GM18861 (cell line): ENCODE results near the gene RAPSN.

Experiments used
- ATAC-seq: cut with Tn5 transposase; IDR thresholded peaks from one replicate; pipeline ENCODE4 v1.9.1; 2021; ENCODE audit not compliant: unreplicated experiment

RAPSN gene

GRCh38 chr11:47435687-47436086 is 13.2 kb downstream of the RAPSN start:
- no peak for ATAC-seq

GRCh38 chr11:47434011-47434786 is 14.7 kb downstream of the RAPSN start:
- no peak for ATAC-seq

DNA sequence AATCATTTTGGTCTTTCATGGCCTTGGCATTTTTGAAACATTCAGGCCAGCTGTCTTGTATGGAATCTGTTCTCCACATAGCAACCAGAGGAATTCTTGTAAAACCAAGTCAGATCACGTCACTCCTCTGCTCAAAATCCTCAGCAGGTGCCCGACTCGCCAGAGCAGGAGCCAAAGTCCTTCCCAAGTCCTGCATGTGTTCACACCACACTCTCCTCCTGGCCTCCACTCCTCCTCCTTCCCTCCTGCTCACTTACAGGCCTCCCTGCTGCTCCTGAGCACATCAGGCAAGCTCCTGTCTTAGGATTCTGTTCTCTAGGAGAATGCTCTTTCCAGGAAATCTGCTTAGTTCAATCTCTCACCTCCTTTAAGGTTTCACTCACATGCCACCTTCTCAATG is 15.8 kb downstream of the RAPSN start:
- ATAC-seq: no peak

- ATAC-seq: no peak
These were observed 17.4 kb downstream of the RAPSN start for GRCh38 chr11:47431356-47432083.

DNA sequence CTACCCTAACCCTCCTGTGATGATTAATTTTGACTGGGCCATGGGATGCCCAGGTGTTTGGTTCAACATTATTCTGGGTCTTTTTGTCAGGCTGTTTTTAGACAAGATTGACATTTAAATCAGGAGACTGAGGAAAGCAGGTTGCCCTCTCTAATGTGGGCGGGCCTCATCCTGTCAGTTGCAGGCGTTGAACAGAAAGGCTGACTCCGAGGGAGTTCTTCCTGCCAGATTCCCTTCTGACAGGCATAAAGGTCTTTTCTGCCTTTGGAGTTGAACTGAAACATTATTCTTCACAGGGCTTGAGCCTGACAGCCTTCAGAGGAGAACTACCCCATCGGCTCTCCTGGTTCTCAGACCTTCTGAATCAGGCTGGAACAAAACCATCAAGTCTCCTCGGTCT is 18.4 kb downstream of the RAPSN start:
- no peak for ATAC-seq

DNA sequence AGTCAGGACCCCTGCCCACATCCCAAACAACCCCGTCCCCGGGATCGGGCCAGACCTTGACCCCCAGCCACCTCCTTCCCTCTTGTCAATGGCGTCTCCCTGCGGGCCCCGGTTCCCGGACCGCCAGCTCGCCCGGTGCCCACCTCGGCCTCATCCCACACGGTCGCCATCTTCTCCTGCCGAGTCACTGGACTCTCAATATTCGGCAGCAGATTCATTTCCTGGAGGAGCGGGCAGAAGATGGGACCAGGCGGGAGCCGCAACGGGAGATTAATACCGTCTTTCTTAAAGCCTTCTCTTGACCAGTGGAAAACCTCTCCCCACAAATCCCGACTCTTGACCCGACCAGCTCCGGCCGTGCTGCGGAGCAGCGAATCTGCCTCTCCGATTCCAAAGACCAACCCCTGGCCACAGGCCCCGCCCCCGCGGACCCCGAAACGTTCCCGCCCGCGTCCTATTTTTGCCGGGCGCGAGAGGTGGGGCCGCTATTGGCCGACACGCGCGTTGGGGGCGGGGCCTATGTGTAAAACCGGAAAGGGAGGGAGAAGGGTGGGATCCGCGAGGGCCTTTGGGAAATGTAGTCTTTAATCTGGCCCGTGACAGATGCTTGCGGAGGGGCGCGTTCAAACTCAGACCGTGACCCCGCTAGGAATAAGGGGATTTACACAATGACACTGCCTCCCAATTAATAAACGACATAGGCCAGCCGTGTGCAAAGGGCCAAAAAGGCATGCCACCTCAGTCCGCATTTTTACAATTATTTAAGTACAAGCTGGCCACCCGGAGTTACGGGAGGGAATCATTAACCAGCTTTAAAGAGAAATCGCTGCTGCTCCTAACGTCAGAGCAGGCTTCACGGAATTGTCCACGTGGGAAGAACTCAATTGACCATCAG is 22.6 kb downstream of the RAPSN start, which contains the start of gene PSMC3:
Gene PSMC3, minus strand, starts transcription at position 378 of the 895 bp plus-strand sequence. Its CDS starts 160 bp downstream, at position 218.
- ATAC-seq: peak; percentile 79

DNA sequence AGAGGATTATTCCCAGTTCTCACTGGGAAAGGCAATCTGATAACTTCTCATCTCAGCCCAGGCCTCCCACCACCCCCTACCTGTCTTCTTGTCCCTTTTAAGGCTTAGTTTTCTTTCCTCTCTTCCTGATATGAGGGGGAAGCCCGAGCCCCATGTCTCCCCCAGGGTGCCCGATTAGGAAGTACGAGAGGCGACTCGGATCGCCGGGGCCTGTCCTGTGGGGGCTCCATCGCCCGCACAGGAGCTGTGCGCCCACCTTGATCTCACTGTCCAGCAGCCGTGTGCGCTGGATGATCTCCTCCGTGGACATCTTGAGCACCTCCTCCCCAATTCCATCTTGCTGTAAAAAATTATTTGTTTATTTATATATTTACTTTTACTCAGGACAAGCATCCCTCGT is 23.3 kb downstream of the RAPSN start:
- ATAC-seq: no peak

GRCh38 chr11:47418454-47419259 is 30.3 kb downstream of the RAPSN start:
- ATAC-seq: no peak

GRCh38 chr11:47417712-47418111 is 31.2 kb downstream of the RAPSN start:
- no peak for ATAC-seq

DNA sequence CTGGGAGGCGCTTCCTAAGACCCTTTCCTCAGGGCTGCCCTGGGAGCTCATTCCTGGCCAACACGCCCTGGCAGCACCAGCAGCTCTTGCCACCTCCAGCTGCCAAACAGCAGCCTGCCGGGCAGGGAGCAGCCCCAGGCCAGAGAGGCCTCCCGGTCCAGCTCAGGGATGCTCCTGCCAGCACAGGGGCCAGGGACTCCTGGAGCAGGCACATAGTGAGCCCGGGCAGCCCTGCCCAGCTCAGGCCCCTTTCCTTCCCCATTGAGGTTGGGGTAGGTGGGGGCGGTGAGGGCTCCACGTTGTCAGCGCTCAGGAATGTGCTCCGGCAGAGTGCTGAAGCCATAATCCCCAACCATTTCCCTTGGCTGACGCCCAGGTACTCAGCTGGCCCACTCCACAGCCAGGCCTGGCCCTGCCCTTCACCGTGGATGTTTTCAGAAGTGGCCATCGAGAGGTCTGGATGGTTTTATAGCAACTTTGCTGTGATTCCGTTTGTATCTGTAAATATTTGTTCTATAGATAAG is 32.9 kb downstream of the RAPSN start:
- no peak for ATAC-seq

DNA sequence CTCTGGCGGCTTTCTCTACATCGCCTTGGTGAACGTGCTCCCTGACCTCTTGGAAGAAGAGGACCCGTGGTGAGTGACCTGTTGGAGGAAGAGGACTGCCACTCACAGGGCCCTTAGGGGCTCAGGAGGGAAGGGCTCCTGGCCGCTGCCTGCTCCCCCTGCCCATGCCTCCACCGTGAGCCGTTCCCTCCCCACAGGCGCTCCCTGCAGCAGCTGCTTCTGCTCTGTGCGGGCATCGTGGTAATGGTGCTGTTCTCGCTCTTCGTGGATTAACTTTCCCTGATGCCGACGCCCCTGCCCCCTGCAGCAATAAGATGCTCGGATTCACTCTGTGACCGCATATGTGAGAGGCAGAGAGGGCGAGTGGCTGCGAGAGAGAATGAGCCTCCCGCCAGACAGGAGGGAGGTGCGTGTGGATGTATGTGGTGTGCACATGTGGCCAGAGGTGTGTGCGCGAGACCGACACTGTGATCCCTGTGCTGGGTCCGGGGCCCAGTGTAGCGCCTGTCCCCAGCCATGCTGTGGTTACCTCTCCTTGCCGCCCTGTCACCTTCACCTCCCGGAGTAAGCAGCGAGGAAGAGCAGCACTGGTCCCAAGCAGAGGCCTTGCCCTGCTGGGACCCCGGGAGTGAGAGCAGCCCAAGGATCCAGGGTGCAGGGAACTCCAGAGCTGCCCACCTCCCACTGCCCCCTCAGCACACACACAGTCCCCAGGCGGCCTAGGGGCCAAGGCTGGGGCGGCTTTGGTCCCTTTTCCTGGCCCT is 33.7 kb downstream of the RAPSN start:
- no peak for ATAC-seq

GRCh38 chr11:47414685-47415070 is 34.3 kb downstream of the RAPSN start:
- no peak for ATAC-seq

GRCh38 chr11:47413908-47414684 is 34.8 kb downstream of the RAPSN start:
- ATAC-seq: no peak

GRCh38 chr11:47413351-47413750 is 35.6 kb downstream of the RAPSN start:
- no peak for ATAC-seq

DNA sequence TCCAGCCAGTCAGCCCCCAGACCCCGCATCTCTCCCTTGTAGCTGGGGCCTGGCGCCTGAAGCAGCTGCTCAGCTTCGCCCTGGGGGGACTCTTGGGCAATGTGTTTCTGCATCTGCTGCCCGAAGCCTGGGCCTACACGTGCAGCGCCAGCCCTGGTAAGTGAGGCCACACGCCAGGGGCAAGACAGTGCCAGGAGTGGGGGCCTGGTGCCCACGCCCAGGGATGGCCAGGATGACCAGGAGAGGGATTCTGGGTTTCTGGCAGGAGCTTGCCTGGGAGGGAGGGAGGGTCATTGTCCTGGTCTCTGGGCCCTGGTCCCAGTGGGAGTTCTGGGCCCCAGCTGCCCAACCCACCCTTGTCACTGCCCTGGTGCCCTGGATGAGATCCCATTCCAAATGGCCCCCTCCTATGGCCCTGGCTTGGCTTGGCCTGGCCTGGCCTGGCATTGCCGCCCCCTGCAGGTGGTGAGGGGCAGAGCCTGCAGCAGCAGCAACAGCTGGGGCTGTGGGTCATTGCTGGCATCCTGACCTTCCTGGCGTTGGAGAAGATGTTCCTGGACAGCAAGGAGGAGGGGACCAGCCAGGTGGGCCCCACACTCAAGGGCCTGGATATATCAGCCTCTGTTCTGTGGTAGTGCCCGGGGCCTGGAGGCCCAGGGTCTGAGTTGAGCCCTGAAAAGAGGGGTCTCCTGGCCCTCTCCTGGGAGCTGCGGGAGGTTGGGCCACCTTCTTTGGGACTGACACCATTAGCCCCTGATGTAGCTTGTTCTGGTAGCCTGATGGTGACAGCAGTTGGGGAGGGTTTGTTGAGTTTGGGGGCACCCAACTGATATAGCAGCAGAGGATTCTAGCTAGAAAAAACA is 36.8 kb downstream of the RAPSN start:
- no peak for ATAC-seq

DNA sequence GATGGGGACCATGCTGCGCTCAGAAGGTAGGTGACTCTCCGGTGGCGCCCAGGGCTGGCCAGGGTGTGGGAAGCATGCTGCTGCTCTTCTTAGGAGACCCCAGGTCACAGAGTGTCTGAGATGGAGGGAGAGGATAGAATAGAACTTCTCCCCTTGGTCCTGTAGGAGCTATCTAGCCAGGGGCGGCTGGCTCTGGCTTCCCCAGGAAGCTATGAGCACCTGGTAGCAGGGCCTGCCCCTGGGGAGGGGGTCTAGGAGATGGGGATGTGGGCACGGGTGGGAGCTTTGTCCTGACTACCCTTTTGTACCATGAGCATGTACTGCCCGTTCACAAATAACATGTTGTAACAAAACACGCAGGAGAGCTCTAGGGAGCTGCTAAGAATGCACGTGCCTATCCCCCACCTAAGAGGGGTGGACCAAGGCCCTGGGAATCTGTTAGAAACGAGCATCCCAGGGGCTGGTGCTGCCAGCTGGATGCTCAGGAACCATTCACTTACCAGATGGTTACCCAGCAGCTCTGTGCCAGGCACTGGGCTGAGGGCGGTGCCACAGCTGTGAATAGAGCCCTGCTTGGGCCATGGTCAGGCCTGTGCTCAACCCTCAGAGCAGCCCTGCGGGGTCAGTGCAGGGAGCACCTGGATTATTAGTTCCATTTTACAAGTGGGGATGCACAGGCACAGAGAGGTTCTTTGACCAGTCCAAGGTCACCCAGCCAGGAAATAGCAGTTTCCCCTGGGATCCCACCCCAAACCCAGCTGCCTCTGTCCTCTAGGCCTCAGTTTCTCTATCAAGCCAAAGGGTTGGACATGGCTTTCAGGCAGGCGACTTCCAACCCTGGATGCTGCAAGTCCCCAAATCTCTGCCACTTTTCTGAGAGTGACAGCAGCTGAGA is 38.3 kb downstream of the RAPSN start:
- ATAC-seq: no peak
